Glutamatergic neuron (in vitro differentiated cells): ENCODE data around the gene KCNE3. TPM values are rescaled to one million over a fixed set of nuclear protein-coding genes. Genes with fewer than 3 reads are reported as not detected.

Experiments used
- DNase-seq: peaks from one replicate; pipeline ENCODE4 v3.0.0; 2022
- H3K27ac Mint-ChIP-seq: one replicate; pipeline ENCODE4 v1.8.0; 2020; ENCODE audit warnings: mild to moderate bottlenecking, mixed read lengths, inconsistent platforms; ENCODE audit not compliant: unreplicated experiment
- H3K27me3 Mint-ChIP-seq: one replicate; pipeline ENCODE4 v1.8.0; 2020; ENCODE audit warnings: mild to moderate bottlenecking, moderate library complexity, mixed read lengths, inconsistent platforms; ENCODE audit not compliant: unreplicated experiment
- H3K36me3 Mint-ChIP-seq: one replicate; pipeline ENCODE4 v1.8.0; 2020; ENCODE audit warnings: mild to moderate bottlenecking, mixed read lengths, inconsistent platforms; ENCODE audit not compliant: unreplicated experiment
- H3K4me1 Mint-ChIP-seq: one replicate; pipeline ENCODE4 v1.8.0; 2020; ENCODE audit warnings: mild to moderate bottlenecking, low read depth, mixed read lengths, inconsistent platforms; ENCODE audit not compliant: unreplicated experiment
- H3K4me3 Mint-ChIP-seq: one replicate; pipeline ENCODE4 v1.8.0; 2020; ENCODE audit warnings: mild to moderate bottlenecking, mixed read lengths, inconsistent platforms; ENCODE audit not compliant: unreplicated experiment
- H3K9me3 Mint-ChIP-seq: one replicate; pipeline ENCODE4 v1.8.0; 2020; ENCODE audit warnings: mild to moderate bottlenecking, moderate library complexity, mixed read lengths, inconsistent platforms; ENCODE audit not compliant: unreplicated experiment
- total RNA-seq: library from RNA; stranded (reverse); fragmentation: NEBNext Ultra II Directional; extraction: Animal tissue kit (Norgen Biotek cat#: 25700); gene quantifications from one replicate; pipeline ENCODE4 v1.2.1, GENCODE V29; 2021; ENCODE audit not compliant: unreplicated experiment
- TF ChIP-seq, protein P1 (sequence below): fragments of 200-600 bp; sonication (generic); IDR thresholded peaks from one replicate; pipeline ENCODE4 v1.5.0; 2021; ENCODE audit not compliant: partially characterized antibody, unreplicated experiment

KCNE3 gene
- total RNA-seq, 1 donor from 2014 or later = not detected

DNA sequence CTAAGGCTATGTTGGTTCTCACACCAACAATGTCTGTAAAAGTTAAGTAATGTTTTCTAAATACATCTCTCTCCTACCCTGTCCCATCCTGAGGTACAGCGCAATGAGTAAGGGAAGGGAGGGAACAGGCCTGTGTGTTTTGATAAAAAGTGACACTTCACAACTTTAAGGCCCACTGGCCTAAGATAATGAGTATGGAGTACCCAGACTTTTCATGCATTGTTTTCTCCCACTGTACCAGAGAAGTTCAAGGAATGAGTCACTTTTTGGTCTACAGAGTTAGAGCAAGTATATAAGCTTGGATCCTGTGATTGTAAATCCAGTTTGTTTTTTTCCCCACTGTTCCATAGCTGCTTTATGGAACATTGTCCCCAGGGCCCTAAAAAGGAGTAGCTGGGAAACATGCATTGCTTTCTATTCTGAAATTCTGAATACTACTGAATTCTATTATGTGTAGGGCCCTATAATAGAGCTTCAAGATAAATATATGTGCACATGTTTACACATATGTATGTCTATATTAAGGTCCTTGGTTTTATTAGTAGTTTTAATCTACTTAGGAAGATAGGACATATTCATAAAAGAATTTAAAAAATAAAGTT is 29.8 kb downstream of the KCNE3 start:
- Mint-ChIP-seq H3K27me3 (no peaks in the 10 kb centered on the region), H3K27ac (no peak overlapping the region), H3K4me1 (peaks cover 4% of the 10 kb centered on the region), H3K9me3 (no peaks in the 10 kb centered on the region), H3K4me3 (no peak overlapping the region), H3K36me3 (no peaks in the 10 kb centered on the region)
- TF ChIP-seq, protein P1, sequence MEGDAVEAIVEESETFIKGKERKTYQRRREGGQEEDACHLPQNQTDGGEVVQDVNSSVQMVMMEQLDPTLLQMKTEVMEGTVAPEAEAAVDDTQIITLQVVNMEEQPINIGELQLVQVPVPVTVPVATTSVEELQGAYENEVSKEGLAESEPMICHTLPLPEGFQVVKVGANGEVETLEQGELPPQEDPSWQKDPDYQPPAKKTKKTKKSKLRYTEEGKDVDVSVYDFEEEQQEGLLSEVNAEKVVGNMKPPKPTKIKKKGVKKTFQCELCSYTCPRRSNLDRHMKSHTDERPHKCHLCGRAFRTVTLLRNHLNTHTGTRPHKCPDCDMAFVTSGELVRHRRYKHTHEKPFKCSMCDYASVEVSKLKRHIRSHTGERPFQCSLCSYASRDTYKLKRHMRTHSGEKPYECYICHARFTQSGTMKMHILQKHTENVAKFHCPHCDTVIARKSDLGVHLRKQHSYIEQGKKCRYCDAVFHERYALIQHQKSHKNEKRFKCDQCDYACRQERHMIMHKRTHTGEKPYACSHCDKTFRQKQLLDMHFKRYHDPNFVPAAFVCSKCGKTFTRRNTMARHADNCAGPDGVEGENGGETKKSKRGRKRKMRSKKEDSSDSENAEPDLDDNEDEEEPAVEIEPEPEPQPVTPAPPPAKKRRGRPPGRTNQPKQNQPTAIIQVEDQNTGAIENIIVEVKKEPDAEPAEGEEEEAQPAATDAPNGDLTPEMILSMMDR = no peak
- DNase-seq = no peak

DNA sequence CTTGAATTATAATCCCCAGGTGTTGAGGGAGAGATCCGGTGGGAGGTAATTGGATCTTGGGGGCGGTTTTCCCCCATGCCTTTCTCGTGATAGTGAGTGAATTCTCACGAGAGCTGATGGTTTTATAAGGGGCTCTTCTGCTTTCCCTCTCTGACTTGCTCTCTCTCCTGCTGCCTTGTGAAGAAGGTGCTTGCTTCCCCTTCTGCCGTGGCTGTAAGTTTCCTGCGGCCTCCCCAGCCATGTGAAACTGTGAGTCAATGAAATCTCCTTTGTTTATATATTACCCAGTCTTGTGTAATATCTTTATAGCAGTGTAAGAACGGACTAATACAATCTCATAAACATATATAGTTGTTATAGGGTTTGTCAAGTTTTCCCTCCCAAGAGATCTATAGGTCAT is 32.8 kb downstream of the KCNE3 start:
- H3K9me3 Mint-ChIP-seq = no peaks in the 10 kb centered on the region
- H3K4me3 Mint-ChIP-seq = no peak overlapping the region
- DNase-seq = no peak
- TF ChIP-seq, protein P1 = no peak
- peaks cover 4% of the 10 kb centered on the region for H3K4me1 Mint-ChIP-seq
- H3K27ac Mint-ChIP-seq = no peak overlapping the region
- no peaks in the 10 kb centered on the region for H3K36me3 Mint-ChIP-seq
- H3K27me3 Mint-ChIP-seq = no peaks in the 10 kb centered on the region

DNA sequence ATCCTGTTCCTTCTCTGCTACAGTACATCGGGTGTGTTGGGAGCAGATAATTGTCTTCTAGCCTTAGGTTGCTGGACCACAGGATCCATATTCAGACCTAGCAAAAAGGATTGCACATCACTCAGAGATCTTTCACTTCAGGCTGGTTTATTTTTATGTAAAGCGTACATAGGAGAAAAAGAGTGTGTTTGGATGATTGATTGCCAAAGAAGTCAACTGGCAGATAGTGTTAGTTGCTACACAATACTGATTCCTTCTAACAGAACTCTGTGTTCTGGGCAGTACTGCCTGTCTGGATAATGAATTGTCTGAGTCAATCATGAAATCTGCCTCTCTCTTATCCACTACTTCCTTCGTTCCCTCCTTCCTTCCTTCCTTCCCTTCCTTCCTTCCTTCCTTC is 38.1 kb downstream of the KCNE3 start:
- Mint-ChIP-seq H3K4me1 (no peaks in the 10 kb centered on the region), H3K36me3 (peaks cover 8% of the 10 kb centered on the region), H3K4me3 (no peak overlapping the region), H3K27ac (no peak overlapping the region), H3K27me3 (no peaks in the 10 kb centered on the region), H3K9me3 (no peaks in the 10 kb centered on the region)
- TF ChIP-seq, protein P1 = no peak
- DNase-seq = no peak

DNA sequence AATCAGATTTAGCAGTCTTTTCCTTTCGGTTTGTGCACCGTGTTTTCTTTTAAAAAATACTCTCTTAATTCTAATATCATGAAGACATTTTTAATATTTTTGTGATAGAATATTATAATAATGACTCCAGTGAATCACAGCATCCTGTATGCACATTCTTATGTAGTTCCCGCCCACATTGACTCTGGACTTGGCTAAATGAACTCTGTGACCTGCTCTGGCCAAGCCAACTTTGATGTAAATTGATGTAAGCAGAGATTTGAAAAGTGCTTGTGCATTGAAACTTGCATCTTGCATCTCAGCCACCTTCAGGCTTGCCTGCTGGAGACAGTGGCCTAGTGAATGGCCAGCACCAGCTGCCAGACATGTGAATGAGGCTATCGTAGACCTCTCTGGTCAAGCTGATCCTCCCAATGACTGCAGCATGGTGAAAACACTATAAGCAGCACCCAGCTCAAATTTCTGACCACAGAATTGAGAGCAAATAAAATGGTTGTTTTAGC is 39.9 kb downstream of the KCNE3 start:
- Mint-ChIP-seq H3K9me3 (no peaks in the 10 kb centered on the region), H3K4me1 (no peaks in the 10 kb centered on the region), H3K27me3 (no peaks in the 10 kb centered on the region), H3K27ac (no peak overlapping the region), H3K4me3 (no peak overlapping the region), H3K36me3 (peaks cover 8% of the 10 kb centered on the region)
- DNase-seq = no peak
- TF ChIP-seq, protein P1 = no peak

DNA sequence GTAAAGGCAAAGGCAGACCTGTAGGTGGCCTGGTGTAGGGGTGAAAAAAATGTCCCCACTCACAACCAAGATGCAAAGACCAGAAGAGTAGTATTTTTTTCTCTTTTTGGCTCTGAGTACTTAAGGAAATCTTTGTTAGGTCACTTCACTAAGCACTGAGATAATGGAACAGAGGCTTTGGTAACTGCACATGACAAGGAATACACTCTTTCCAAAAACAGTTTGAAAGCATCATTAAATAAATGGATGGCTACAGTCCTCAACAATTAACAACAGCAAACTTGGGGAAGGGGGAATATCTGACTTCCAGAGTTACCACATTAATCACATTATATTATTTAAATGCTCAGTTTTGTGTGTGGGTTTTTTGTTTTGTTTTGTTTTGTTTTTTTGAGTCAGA is 42.2 kb downstream of the KCNE3 start:
- H3K9me3 Mint-ChIP-seq = no peaks in the 10 kb centered on the region
- no peak for DNase-seq
- H3K4me1 Mint-ChIP-seq = no peaks in the 10 kb centered on the region
- no peaks in the 10 kb centered on the region for H3K27me3 Mint-ChIP-seq
- peaks cover 8% of the 10 kb centered on the region for H3K36me3 Mint-ChIP-seq
- TF ChIP-seq, protein P1 = no peak
- H3K27ac Mint-ChIP-seq = no peak overlapping the region
- H3K4me3 Mint-ChIP-seq = no peak overlapping the region
